Trophoblast cell (in vitro differentiated cells and primary cell): ENCODE data around the gene IMMP2L.
A peak's percentile ranks its signal among the peaks of the same experiment; 100 is the strongest.

Experiments used
- DNase-seq, 2 donors: peaks; one replicate each; pipeline ENCODE4 v3.0.0-alpha.2; 2016
- H2AFZ ChIP-seq: 2 replicates; pipeline ENCODE4 v1.6.1; 2013; ENCODE audit warnings: low read length, moderate library complexity, mild to moderate bottlenecking; ENCODE audit not compliant: insufficient read depth, poor library complexity
- H2AK5ac ChIP-seq: 2 replicates; pipeline ENCODE4 v1.6.1; 2013; ENCODE audit warnings: mild to moderate bottlenecking, low read length
- H2BK120ac ChIP-seq: 2 replicates; pipeline ENCODE4 v1.6.1; 2013; ENCODE audit warnings: low read length, mild to moderate bottlenecking, moderate library complexity; ENCODE audit not compliant: insufficient read depth, poor library complexity
- H2BK12ac ChIP-seq: 2 replicates; pipeline ENCODE4 v1.6.1; 2013; ENCODE audit warnings: mild to moderate bottlenecking, low read length, moderate library complexity
- H2BK5ac ChIP-seq: 2 replicates; pipeline ENCODE4 v1.6.1; 2013; ENCODE audit warnings: low read length, low read depth, moderate library complexity, mild to moderate bottlenecking; ENCODE audit not compliant: poor library complexity
- H3K14ac ChIP-seq: 2 replicates; pipeline ENCODE4 v1.6.1; 2013; ENCODE audit warnings: mild to moderate bottlenecking, low read length
- H3K18ac ChIP-seq: 2 replicates; pipeline ENCODE4 v1.6.1; 2013; ENCODE audit warnings: mild to moderate bottlenecking, low read length
- H3K23ac ChIP-seq: 2 replicates; pipeline ENCODE4 v1.6.1; 2013; ENCODE audit warnings: low read length
- H3K27ac ChIP-seq: 2 replicates; pipeline ENCODE4 v1.5.1; 2013; ENCODE audit warnings: low read depth, mild to moderate bottlenecking, inconsistent platforms, low read length, moderate library complexity
- H3K27me3 ChIP-seq: 2 replicates; pipeline ENCODE4 v1.6.1; 2013; ENCODE audit warnings: inconsistent platforms, mild to moderate bottlenecking, low read length, moderate library complexity; ENCODE audit not compliant: insufficient read depth
- H3K36me3 ChIP-seq, 2 experiments: 1 replicate in 1 of 2; 2 replicates in 1 of 2; pipeline ENCODE4 v1.6.1; 2013; ENCODE audit warnings: low read length in 2 of 2, mild to moderate bottlenecking in 2 of 2, moderate library complexity in 1 of 2; ENCODE audit not compliant: insufficient read depth in 2 of 2, control insufficient read depth in 1 of 2
- H3K4ac ChIP-seq: 2 replicates; pipeline ENCODE4 v1.6.1; 2013; ENCODE audit warnings: low read depth, mild to moderate bottlenecking, low read length, moderate library complexity
- H3K4me1 ChIP-seq, 2 experiments: 1 replicate in 1 of 2; 2 replicates in 1 of 2; pipeline ENCODE4 v1.6.1; 2013; ENCODE audit warnings: low read length in 2 of 2, mild to moderate bottlenecking in 2 of 2, moderate library complexity in 1 of 2; ENCODE audit not compliant: insufficient read depth in 2 of 2, control insufficient read depth in 1 of 2
- H3K4me2 ChIP-seq: 2 replicates; pipeline ENCODE4 v1.6.1; 2013; ENCODE audit warnings: inconsistent platforms, mild to moderate bottlenecking, low read length, moderate library complexity
- H3K4me3 ChIP-seq: 2 replicates; pipeline ENCODE4 v1.5.1; 2013; ENCODE audit warnings: mild to moderate bottlenecking, low read depth, low read length, inconsistent platforms
- H3K79me1 ChIP-seq: one replicate; pipeline ENCODE4 v1.6.1; 2013; ENCODE audit warnings: low read length
- H3K79me2 ChIP-seq: 2 replicates; pipeline ENCODE4 v1.6.1; 2013; ENCODE audit warnings: low read length, mild to moderate bottlenecking; ENCODE audit not compliant: control insufficient read depth, insufficient read depth, poor library complexity
- H3K9ac ChIP-seq: 2 replicates; pipeline ENCODE4 v1.6.1; 2013; ENCODE audit warnings: mild to moderate bottlenecking, low read length
- H3K9me3 ChIP-seq: 2 replicates; pipeline ENCODE4 v1.6.1; 2013; ENCODE audit warnings: low read depth, mild to moderate bottlenecking, control low read depth, inconsistent platforms, low read length; ENCODE audit not compliant: insufficient read depth
- H4K12ac ChIP-seq: 2 replicates; pipeline ENCODE4 v1.6.1; 2013; ENCODE audit warnings: low read depth, mild to moderate bottlenecking, low read length, moderate library complexity
- H4K8ac ChIP-seq: 2 replicates; pipeline ENCODE4 v1.6.1; 2013; ENCODE audit warnings: low read depth, mild to moderate bottlenecking, low read length, moderate library complexity
- H4K91ac ChIP-seq: one replicate; pipeline ENCODE4 v1.6.1; 2013; ENCODE audit warnings: low read depth, mild to moderate bottlenecking, low read length, moderate library complexity
- WGBS: extraction: QIAGEN DNeasy Blood & Tissue Kit; methylation state at CpG from one replicate; pipeline ENCODE4 v1.1.7; 2013; ENCODE audit warnings: missing lambda C conversion rate; ENCODE audit not compliant: insufficient read length, insufficient coverage; ENCODE audit errors: extremely low coverage; 5-methylcytosine and 5-hydroxymethylcytosine counted together

Gene IMMP2L

DNA sequence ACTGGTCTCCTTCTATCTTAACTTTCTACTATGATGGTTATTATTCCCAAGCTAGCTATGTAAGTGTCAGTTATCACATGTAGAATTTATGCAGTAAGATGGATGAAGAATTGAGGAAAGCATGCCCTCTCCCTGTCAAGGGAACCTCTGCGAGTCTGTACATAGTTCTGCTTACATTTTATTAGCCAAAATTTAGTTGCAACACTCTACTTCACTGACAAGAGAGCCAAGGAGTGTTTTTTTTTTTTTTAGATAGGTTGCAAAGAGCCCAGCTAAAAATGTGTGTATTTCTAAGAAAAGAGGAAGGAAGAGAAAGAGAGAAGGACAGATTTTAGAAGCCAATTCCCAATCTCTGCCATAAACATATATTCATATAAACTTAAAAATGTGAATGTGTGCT, 829.1 kb downstream of the IMMP2L start:
- Histone ChIP-seq H3K27ac (no peak overlapping the region), H3K4me2 (no peak overlapping the region), H3K79me1 (no peaks in the 10 kb centered on the region), H4K91ac (no peak overlapping the region), H2BK5ac (no peak overlapping the region), H3K79me2 (no peaks in the 10 kb centered on the region), H2AFZ (no peak overlapping the region), H4K12ac (no peak overlapping the region), H2BK120ac (no peak overlapping the region), H3K23ac (no peak overlapping the region), H2BK12ac (no peak overlapping the region), H3K27me3 (no peaks in the 10 kb centered on the region), H3K4ac (no peak overlapping the region), H3K18ac (no peak overlapping the region), H3K4me1 (no peaks in the 10 kb centered on the region), H2AK5ac (no peak overlapping the region), H3K4me3 (no peak overlapping the region), H3K36me3 (no peaks in the 10 kb centered on the region), H3K9ac (no peak overlapping the region), H3K14ac (no peak overlapping the region), H4K8ac (no peak overlapping the region), H3K9me3 (no peaks in the 10 kb centered on the region)
- WGBS = no CpG with 5 or more reads among the region's 1 CpG
- DNase-seq = no peak

DNA sequence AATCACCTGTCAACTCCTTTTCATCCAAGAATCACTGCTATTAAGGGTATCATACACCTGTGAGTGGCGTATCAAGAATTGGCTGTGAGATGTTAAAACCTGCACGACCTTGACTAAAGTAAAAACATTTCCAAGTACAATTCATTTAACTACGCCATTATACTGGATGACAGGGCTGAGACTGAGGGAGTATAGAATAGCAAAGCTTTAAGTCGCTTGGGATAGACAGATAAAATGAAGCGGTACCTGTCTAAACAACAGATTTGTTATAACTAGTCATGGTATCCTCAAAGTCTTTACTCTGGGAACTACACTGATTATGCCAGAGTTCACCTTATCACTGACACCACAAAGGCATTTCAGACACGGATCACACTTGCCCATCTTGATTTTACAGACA, 837.5 kb downstream of the IMMP2L start:
- Histone ChIP-seq H3K23ac (no peak overlapping the region), H3K9ac (no peak overlapping the region), H3K4me2 (no peak overlapping the region), H3K14ac (no peak overlapping the region), H3K27me3 (no peaks in the 10 kb centered on the region), H4K91ac (no peak overlapping the region), H3K79me1 (no peaks in the 10 kb centered on the region), H3K27ac (no peak overlapping the region), H3K18ac (no peak overlapping the region), H3K4me1 (no peaks in the 10 kb centered on the region), H2BK5ac (no peak overlapping the region), H3K9me3 (no peaks in the 10 kb centered on the region), H3K36me3 (no peaks in the 10 kb centered on the region), H3K4me3 (no peak overlapping the region), H3K79me2 (no peaks in the 10 kb centered on the region), H2AFZ (no peak overlapping the region), H2BK12ac (no peak overlapping the region), H2BK120ac (no peak overlapping the region), H3K4ac (no peak overlapping the region), H4K8ac (no peak overlapping the region), H4K12ac (no peak overlapping the region), H2AK5ac (no peak overlapping the region)
- peak in 1 of 2 donors; percentile 10 for DNase-seq
- WGBS = no CpG with 5 or more reads among the region's 6 CpGs

DNA sequence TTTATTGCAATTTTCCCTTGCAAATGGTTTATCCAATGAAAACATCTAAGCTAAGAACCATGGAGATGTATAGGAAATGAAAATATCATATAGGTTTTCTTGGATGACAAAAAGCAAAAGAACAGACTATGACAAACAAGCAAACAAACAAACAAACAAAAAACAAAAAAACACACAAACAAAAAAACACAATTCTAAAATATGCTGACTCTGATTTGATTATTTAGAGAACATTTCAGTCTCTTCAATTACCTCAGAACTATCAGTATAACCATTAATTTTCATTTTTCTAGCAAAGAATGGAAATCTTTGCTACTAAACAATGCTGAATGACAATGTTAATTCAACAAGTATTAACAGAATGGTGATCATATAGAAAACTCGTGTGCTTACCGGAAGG, 840.9 kb downstream of the IMMP2L start:
- Histone ChIP-seq H3K23ac (no peak overlapping the region), H3K36me3 (no peaks in the 10 kb centered on the region), H4K8ac (no peak overlapping the region), H3K9me3 (no peaks in the 10 kb centered on the region), H3K18ac (no peak overlapping the region), H3K4me3 (no peak overlapping the region), H3K14ac (no peak overlapping the region), H2AFZ (no peak overlapping the region), H3K27ac (no peak overlapping the region), H2BK120ac (no peak overlapping the region), H3K4me1 (no peaks in the 10 kb centered on the region), H2AK5ac (no peak overlapping the region), H3K4ac (no peak overlapping the region), H3K79me1 (no peaks in the 10 kb centered on the region), H4K12ac (no peak overlapping the region), H4K91ac (no peak overlapping the region), H3K9ac (no peak overlapping the region), H3K27me3 (no peaks in the 10 kb centered on the region), H3K79me2 (no peaks in the 10 kb centered on the region), H2BK12ac (no peak overlapping the region), H2BK5ac (no peak overlapping the region), H3K4me2 (no peak overlapping the region)
- no peak for DNase-seq
- WGBS = no CpG with 5 or more reads among the region's 2 CpGs

- Histone ChIP-seq H2BK120ac (no peak overlapping the region), H3K27ac (no peak overlapping the region), H2BK5ac (no peak overlapping the region), H3K4me2 (no peak overlapping the region), H3K9ac (no peak overlapping the region), H3K14ac (no peak overlapping the region), H3K4me3 (no peak overlapping the region), H3K9me3 (no peaks in the 10 kb centered on the region), H3K4me1 (no peaks in the 10 kb centered on the region), H4K8ac (no peak overlapping the region), H3K79me2 (no peaks in the 10 kb centered on the region), H2BK12ac (no peak overlapping the region), H3K79me1 (no peaks in the 10 kb centered on the region), H3K36me3 (no peaks in the 10 kb centered on the region), H3K23ac (no peak overlapping the region), H3K4ac (no peak overlapping the region), H2AFZ (no peak overlapping the region), H4K12ac (no peak overlapping the region), H3K18ac (no peak overlapping the region), H3K27me3 (no peaks in the 10 kb centered on the region), H4K91ac (no peak overlapping the region), H2AK5ac (no peak overlapping the region)
- WGBS = no CpG with 5 or more reads among the region's 3 CpGs
- peak in 1 of 2 donors; percentile 64 for DNase-seq
Measured at GRCh38 chr7:110720626-110721025, 841.7 kb downstream of the IMMP2L start.
